Glutamatergic neuron (in vitro differentiated cells): ENCODE measurements around the gene PCED1A. TPM values are rescaled to one million over a fixed set of nuclear protein-coding genes. Genes with fewer than 3 reads are reported as not detected.
A peak's percentile ranks its signal among the peaks of the same experiment; 100 is the strongest.

ENCODE experiments used
- DNase-seq: peaks from one replicate; pipeline ENCODE4 v3.0.0; 2022
- H3K27ac Mint-ChIP-seq: one replicate; pipeline ENCODE4 v1.8.0; 2020; ENCODE audit warnings: mild to moderate bottlenecking, mixed read lengths, inconsistent platforms; ENCODE audit not compliant: unreplicated experiment
- H3K27me3 Mint-ChIP-seq: one replicate; pipeline ENCODE4 v1.8.0; 2020; ENCODE audit warnings: mild to moderate bottlenecking, moderate library complexity, mixed read lengths, inconsistent platforms; ENCODE audit not compliant: unreplicated experiment
- H3K36me3 Mint-ChIP-seq: one replicate; pipeline ENCODE4 v1.8.0; 2020; ENCODE audit warnings: mild to moderate bottlenecking, mixed read lengths, inconsistent platforms; ENCODE audit not compliant: unreplicated experiment
- H3K4me1 Mint-ChIP-seq: one replicate; pipeline ENCODE4 v1.8.0; 2020; ENCODE audit warnings: mild to moderate bottlenecking, low read depth, mixed read lengths, inconsistent platforms; ENCODE audit not compliant: unreplicated experiment
- H3K4me3 Mint-ChIP-seq: one replicate; pipeline ENCODE4 v1.8.0; 2020; ENCODE audit warnings: mild to moderate bottlenecking, mixed read lengths, inconsistent platforms; ENCODE audit not compliant: unreplicated experiment
- H3K9me3 Mint-ChIP-seq: one replicate; pipeline ENCODE4 v1.8.0; 2020; ENCODE audit warnings: mild to moderate bottlenecking, moderate library complexity, mixed read lengths, inconsistent platforms; ENCODE audit not compliant: unreplicated experiment
- total RNA-seq: library from RNA; stranded (reverse); fragmentation: NEBNext Ultra II Directional; extraction: Animal tissue kit (Norgen Biotek cat#: 25700); gene quantifications from one replicate; pipeline ENCODE4 v1.2.1, GENCODE V29; 2021; ENCODE audit not compliant: unreplicated experiment
- TF ChIP-seq, protein P1 (sequence below): fragments of 200-600 bp; sonication (generic); IDR thresholded peaks from one replicate; pipeline ENCODE4 v1.5.0; 2021; ENCODE audit not compliant: partially characterized antibody, unreplicated experiment

Gene PCED1A
- total RNA-seq, 1 donor from 2014 or later = 41.6 TPM

DNA sequence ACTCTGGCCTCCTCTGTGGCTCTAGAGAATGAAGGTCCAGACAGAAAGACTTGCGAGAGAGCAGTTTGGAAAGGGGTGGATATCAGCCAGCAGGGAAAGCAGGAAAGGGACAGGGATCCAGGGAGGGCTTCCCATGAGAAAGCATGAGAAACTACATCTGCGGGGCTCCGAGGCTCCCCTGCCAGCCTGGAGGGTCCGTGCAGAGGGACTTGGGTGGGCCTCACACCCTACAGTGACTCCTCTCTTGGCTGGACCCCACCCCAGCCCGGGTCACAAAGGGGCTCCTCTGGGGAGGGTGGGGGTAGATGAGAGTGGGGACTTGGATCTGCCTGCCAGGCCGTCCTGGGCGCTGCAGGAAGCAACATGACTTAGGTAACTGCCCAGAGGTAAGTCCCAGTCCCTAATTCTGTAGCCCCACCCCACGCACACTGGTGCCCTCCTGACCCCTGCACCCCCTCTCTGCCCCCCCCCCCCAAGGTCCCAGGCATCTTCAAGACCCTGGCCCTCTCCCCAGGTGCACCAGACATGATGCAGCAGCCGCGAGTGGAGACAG lies 24.3 kb downstream of the PCED1A start, which contains the start of gene TMEM239:
Gene TMEM239 (plus strand): TSS at position 335 of the 553 bp plus-strand sequence. CDS start 191 bp downstream, at position 526.
- TF ChIP-seq, protein P1, sequence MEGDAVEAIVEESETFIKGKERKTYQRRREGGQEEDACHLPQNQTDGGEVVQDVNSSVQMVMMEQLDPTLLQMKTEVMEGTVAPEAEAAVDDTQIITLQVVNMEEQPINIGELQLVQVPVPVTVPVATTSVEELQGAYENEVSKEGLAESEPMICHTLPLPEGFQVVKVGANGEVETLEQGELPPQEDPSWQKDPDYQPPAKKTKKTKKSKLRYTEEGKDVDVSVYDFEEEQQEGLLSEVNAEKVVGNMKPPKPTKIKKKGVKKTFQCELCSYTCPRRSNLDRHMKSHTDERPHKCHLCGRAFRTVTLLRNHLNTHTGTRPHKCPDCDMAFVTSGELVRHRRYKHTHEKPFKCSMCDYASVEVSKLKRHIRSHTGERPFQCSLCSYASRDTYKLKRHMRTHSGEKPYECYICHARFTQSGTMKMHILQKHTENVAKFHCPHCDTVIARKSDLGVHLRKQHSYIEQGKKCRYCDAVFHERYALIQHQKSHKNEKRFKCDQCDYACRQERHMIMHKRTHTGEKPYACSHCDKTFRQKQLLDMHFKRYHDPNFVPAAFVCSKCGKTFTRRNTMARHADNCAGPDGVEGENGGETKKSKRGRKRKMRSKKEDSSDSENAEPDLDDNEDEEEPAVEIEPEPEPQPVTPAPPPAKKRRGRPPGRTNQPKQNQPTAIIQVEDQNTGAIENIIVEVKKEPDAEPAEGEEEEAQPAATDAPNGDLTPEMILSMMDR = no peak
- H3K4me3 Mint-ChIP-seq = no peak within 1 kb of the TSS
- H3K4me1 Mint-ChIP-seq = peaks cover 13% of the 10 kb centered on the region
- peaks cover 15% of the 10 kb centered on the region for H3K27me3 Mint-ChIP-seq
- peaks cover 9% of the 10 kb centered on the region for H3K9me3 Mint-ChIP-seq
- H3K36me3 Mint-ChIP-seq = peaks cover 15% of the 10 kb centered on the region
- no peak within 1 kb of the TSS for H3K27ac Mint-ChIP-seq
- DNase-seq = no peak

DNA sequence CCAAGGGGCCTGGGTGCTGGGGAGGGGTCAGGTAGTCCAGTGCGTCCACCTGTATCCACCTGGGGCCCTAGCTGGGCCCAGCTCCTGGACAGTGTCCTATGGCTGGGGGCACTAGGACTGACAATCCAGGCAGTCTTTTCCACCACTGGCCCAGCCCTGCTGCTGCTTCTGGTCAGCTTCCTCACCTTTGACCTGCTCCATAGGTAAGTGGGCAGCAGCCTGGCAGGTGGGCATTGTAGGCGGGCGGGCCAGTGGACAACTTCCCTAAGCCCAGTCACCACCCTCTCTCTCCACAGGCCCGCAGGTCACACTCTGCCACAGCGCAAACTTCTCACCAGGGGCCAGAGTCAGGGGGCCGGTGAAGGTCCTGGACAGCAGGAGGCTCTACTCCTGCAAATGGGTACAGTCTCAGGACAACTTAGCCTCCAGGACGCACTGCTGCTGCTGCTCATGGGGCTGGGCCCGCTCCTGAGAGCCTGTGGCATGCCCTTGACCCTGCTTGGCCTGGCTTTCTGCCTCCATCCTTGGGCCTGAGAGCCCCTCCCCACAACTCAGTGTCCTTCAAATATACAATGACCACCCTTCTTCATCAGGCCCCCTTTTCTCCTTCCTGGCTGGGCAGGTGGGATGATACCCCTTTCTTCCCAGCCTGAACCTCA lies 25.1 kb downstream of the PCED1A start:
- peaks cover 17% of the 10 kb centered on the region for H3K36me3 Mint-ChIP-seq
- no peak overlapping the region for H3K4me3 Mint-ChIP-seq
- no peak overlapping the region for H3K27ac Mint-ChIP-seq
- peaks cover 14% of the 10 kb centered on the region for H3K27me3 Mint-ChIP-seq
- peaks cover 9% of the 10 kb centered on the region for H3K9me3 Mint-ChIP-seq
- DNase-seq = no peak
- TF ChIP-seq, protein P1 = no peak
- H3K4me1 Mint-ChIP-seq = peaks cover 13% of the 10 kb centered on the region

GRCh38 chr20:2814587-2815051 lies 25.8 kb downstream of the PCED1A start, which contains the start of gene C20orf141:
Gene C20orf141, plus strand, starts transcription at chr20:2814987. Its CDS starts 198 bp downstream, at chr20:2815185.
- peaks cover 11% of the 10 kb centered on the region for H3K4me1 Mint-ChIP-seq
- peak within 1 kb of the TSS; percentile 43 for H3K27ac Mint-ChIP-seq
- DNase-seq = peak; percentile 52
- peaks cover 7% of the 10 kb centered on the region for H3K27me3 Mint-ChIP-seq
- H3K36me3 Mint-ChIP-seq = peaks cover 12% of the 10 kb centered on the region
- H3K4me3 Mint-ChIP-seq = no peak within 1 kb of the TSS
- TF ChIP-seq, protein P1 = no peak
- H3K9me3 Mint-ChIP-seq = peaks cover 6% of the 10 kb centered on the region

DNA sequence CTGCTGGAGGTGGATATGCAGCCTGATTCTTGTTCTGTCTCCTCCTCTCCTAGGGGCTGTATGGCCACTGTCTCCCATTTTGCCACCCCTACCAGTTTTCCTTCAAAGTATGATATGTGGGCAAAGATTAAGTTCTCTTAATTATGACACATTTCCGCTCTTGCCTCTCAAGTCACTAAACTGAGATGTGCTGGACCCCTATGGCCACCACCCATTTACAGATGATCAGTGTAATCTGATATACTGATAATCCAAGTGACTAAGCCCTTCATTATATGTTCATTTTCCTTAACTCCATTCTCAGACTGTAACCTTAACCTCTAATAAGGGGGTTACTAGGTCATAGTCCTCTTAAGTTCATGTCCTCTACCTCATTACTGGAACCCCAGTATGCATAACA lies 26.4 kb downstream of the PCED1A start:
- H3K36me3 Mint-ChIP-seq = peaks cover 12% of the 10 kb centered on the region
- no peak for DNase-seq
- TF ChIP-seq, protein P1 = no peak
- H3K9me3 Mint-ChIP-seq = peaks cover 6% of the 10 kb centered on the region
- H3K4me1 Mint-ChIP-seq = peaks cover 11% of the 10 kb centered on the region
- H3K27ac Mint-ChIP-seq = peak overlapping the region; percentile 15
- no peak overlapping the region for H3K4me3 Mint-ChIP-seq
- peaks cover 7% of the 10 kb centered on the region for H3K27me3 Mint-ChIP-seq

DNA sequence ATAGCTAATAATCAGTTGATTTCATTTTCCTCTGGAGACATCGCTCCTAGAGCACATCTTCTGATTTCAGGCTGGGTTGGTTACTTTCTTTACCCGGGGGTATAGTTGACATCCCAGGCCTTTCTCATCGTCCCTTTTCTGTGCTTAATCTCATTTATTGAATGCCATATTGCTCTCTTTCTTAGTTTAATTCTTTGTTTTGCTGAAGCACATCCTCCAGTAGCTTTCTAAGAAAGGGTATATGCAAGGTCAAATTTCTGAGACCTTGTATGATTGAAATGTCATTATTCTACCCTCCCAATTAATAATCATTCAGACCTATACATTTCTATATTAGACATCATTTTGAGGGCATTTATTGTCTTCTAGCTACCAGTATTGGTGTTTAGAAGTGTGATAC lies 28.3 kb downstream of the PCED1A start:
- peaks cover 22% of the 10 kb centered on the region for H3K36me3 Mint-ChIP-seq
- H3K4me3 Mint-ChIP-seq = no peak overlapping the region
- H3K4me1 Mint-ChIP-seq = peaks cover 11% of the 10 kb centered on the region
- no peak overlapping the region for H3K27ac Mint-ChIP-seq
- peaks cover 4% of the 10 kb centered on the region for H3K27me3 Mint-ChIP-seq
- TF ChIP-seq, protein P1 = no peak
- H3K9me3 Mint-ChIP-seq = peaks cover 6% of the 10 kb centered on the region
- DNase-seq = no peak
